Transverse colon (tissue), 4 donors: ENCODE data around the gene SPTB.

Experiments used
- CTCF ChIP-seq, 5 experiments: fragments of 200-600 bp in 3 of 5; fragments of 450-650 bp in 2 of 5; sonication (generic) in 3 of 5; IDR thresholded peaks; 1 replicate in 2 of 5; 2 replicates in 3 of 5; pipeline ENCODE4 v1.5.1; 2016 to 2017; ENCODE audit warnings: antibody characterized with exemption in 5 of 5, inconsistent platforms in 3 of 5, mild to moderate bottlenecking in 2 of 5, moderate library complexity in 1 of 5
- EP300 ChIP-seq: sonication (generic); formaldehyde crosslinking; IDR thresholded peaks from one replicate; pipeline ENCODE4 v1.6.1; 2017; ENCODE audit warnings: antibody characterized with exemption, low read depth
- POLR2A ChIP-seq: fragments of 450-650 bp; IDR thresholded peaks from one replicate; pipeline ENCODE4 v1.6.1; 2016; ENCODE audit warnings: antibody characterized with exemption, mild to moderate bottlenecking, moderate library complexity
- POLR2AphosphoS5 ChIP-seq, 3 donors: sonication (generic); formaldehyde crosslinking; IDR thresholded peaks; one replicate each; pipeline ENCODE4 v1.6.1; 2016; ENCODE audit warnings: antibody characterized with exemption in 3 of 3

- no peak for TF ChIP-seq POLR2A
- no peak for TF ChIP-seq CTCF (IDR thresholded peaks at IDR 0.05)
- TF ChIP-seq POLR2AphosphoS5 (IDR thresholded peaks at IDR 0.05), result no peak
- TF ChIP-seq EP300, result no peak
These were observed 21.5 kb downstream of the SPTB start for GRCh38 chr14:64857979-64858744.
